ENCODE measurements around the gene KRTAP3-3.

DNA sequence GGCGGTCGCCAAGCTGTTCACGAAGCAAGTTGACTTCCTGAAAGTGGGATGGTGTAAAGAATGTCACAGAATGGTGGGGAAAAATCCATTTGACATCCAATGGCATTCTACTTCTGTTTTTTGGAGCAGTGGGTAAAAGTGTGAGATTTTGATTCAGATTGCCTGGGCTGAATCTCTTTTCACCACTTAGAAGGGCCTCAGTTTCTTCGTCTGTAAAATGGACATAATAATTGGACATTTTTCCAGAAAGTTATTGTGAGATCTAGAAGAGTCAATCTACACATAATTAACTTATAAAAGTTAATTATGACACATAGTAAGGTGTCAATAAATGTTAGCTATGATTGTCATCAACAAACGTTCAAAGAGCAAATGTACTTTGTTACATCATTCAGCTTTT is 12.8 kb downstream of the KRTAP3-3 start:
- TF ChIP-seq, protein P1, sequence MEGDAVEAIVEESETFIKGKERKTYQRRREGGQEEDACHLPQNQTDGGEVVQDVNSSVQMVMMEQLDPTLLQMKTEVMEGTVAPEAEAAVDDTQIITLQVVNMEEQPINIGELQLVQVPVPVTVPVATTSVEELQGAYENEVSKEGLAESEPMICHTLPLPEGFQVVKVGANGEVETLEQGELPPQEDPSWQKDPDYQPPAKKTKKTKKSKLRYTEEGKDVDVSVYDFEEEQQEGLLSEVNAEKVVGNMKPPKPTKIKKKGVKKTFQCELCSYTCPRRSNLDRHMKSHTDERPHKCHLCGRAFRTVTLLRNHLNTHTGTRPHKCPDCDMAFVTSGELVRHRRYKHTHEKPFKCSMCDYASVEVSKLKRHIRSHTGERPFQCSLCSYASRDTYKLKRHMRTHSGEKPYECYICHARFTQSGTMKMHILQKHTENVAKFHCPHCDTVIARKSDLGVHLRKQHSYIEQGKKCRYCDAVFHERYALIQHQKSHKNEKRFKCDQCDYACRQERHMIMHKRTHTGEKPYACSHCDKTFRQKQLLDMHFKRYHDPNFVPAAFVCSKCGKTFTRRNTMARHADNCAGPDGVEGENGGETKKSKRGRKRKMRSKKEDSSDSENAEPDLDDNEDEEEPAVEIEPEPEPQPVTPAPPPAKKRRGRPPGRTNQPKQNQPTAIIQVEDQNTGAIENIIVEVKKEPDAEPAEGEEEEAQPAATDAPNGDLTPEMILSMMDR (conservative IDR thresholded peaks at IDR 0.05 in 1 of 2, IDR thresholded peaks at IDR 0.05 in 1 of 2; ENCODE audit: low read depth in 1 of 2, low read length in 2 of 2), result no peak
- no peak for TF ChIP-seq EZH2 (IDR thresholded peaks at IDR 0.05; ENCODE audit: low read length, missing control alignments)

All from fibroblast of lung (primary cell).